Stomach (tissue), 4 donors: Measurements from ENCODE around the gene RBM19.

Source experiments
- CTCF ChIP-seq, 7 experiments: fragments of 450-650 bp in 4 of 7; fragments of 200-600 bp in 3 of 7; sonication (generic) in 3 of 7; IDR thresholded peaks; one replicate each; pipeline ENCODE4 v1.5.1; 2016 to 2019; ENCODE audit warnings: antibody characterized with exemption in 7 of 7, control low read depth in 2 of 7, mild to moderate bottlenecking in 1 of 7
- POLR2A ChIP-seq, 4 donors: fragments of 450-650 bp; IDR thresholded peaks; one replicate each; pipeline ENCODE4 v1.6.1; 2016; ENCODE audit warnings: antibody characterized with exemption in 4 of 4, control low read depth in 2 of 4, mild to moderate bottlenecking in 1 of 4, moderate library complexity in 1 of 4

- TF ChIP-seq CTCF (IDR thresholded peaks at IDR 0.05) (no peak), POLR2A (IDR thresholded peaks at IDR 0.05) (no peak)
Measured at GRCh38 chr12:113812411-113813228, 153.5 kb downstream of the RBM19 start.
